ENCODE data around the gene AMTN. TPM values are rescaled to one million over a fixed set of nuclear protein-coding genes. Genes with fewer than 3 reads are reported as not detected.

Gene AMTN
- polyA plus RNA-seq, 1 of the 3 experiments (the other 2 are of a cell fraction): not detected

GRCh38 chr4:70571772-70572171, 53.4 kb downstream of the AMTN start:
- Histone ChIP-seq H3K4me1 (ENCODE audit: control insufficient read depth in 1 of 2, insufficient read depth in 2 of 2, low read depth in 1 of 2, low read length in 1 of 2) (no peaks in the 10 kb centered on the region), H3K27me3 (ENCODE audit: insufficient read depth) (no peaks in the 10 kb centered on the region; the same call in 1 of the 2 replicates), H3K36me3 (replicated peaks in 1 of 2; ENCODE audit: control insufficient read depth in 1 of 2, insufficient read depth in 2 of 2, low read length in 1 of 2) (no peaks in the 10 kb centered on the region), H3K9me2 (no peaks in the 10 kb centered on the region), H3K27ac (ENCODE audit: low read depth in 2 of 2, low read length in 1 of 2) (no peak overlapping the region), H3K79me2 (ENCODE audit: insufficient read depth) (no peaks in the 10 kb centered on the region), H2AFZ (ENCODE audit: low read depth) (no peak overlapping the region), H3K9me3 (no peaks in the 10 kb centered on the region), H3K4me2 (no peak overlapping the region), H3K4me3 (ENCODE audit: low read depth in 2 of 2, low read length in 1 of 2) (no peak overlapping the region), H3F3A (replicated peaks; ENCODE audit: insufficient read depth) (no peaks in the 10 kb centered on the region), H3K9ac (no peak overlapping the region), H4K20me1 (ENCODE audit: insufficient read depth) (no peaks in the 10 kb centered on the region)
- TF ChIP-seq USF1 (IDR thresholded peaks at IDR 0.05; ENCODE audit: borderline replicate concordance, low read depth): no peak
- TF ChIP-seq CHD2 (IDR thresholded peaks at IDR 0.05; ENCODE audit: low read length, partially characterized antibody): no peak
- no peak for TF ChIP-seq JUND (IDR thresholded peaks at IDR 0.05)
- TF ChIP-seq TCF12 (IDR thresholded peaks at IDR 0.05): no peak
- no peak for TF ChIP-seq RCOR1 (IDR thresholded peaks at IDR 0.05; ENCODE audit: low read length)
- no peak for TF ChIP-seq RXRA (IDR thresholded peaks at IDR 0.05; ENCODE audit: borderline replicate concordance, low read depth)
- TF ChIP-seq CTCF (IDR thresholded peaks at IDR 0.05): no peak
- no peak for TF ChIP-seq YY1 (IDR thresholded peaks at IDR 0.05; ENCODE audit: low read depth)
- no peak for TF ChIP-seq FOSL2 (IDR thresholded peaks at IDR 0.05; ENCODE audit: borderline replicate concordance, low read depth)
- no peak for TF ChIP-seq MXI1 (IDR thresholded peaks at IDR 0.05; ENCODE audit: low read depth, low read length)
- no peak for TF ChIP-seq ZBTB33 (IDR thresholded peaks at IDR 0.05; ENCODE audit: borderline replicate concordance, low read depth)
- TF ChIP-seq GATA2 (CRISPR knock-in tag; IDR thresholded peaks at IDR 0.05): no peak
- TF ChIP-seq EP300 (IDR thresholded peaks at IDR 0.05; ENCODE audit: borderline replicate concordance in 1 of 2, low read depth in 1 of 2, low read length in 1 of 2): no peak
- TF ChIP-seq NFIC (IDR thresholded peaks at IDR 0.05; ENCODE audit: borderline replicate concordance): no peak
- no peak for TF ChIP-seq SIN3A (IDR thresholded peaks at IDR 0.05; ENCODE audit: borderline replicate concordance, low read depth, low read length)
- TF ChIP-seq SMC3 (IDR thresholded peaks at IDR 0.05; ENCODE audit: low read depth, low read length): no peak
- TF ChIP-seq EZH2phosphoT487 (IDR thresholded peaks at IDR 0.05; ENCODE audit: borderline replicate concordance, low read depth): no peak
- no peak for TF ChIP-seq FOXJ3 (CRISPR knock-in tag; IDR thresholded peaks at IDR 0.05)
- TF ChIP-seq FOXM1 (IDR thresholded peaks at IDR 0.05; ENCODE audit: low read depth): no peak
- no peak for TF ChIP-seq POLR2AphosphoS5 (IDR thresholded peaks at IDR 0.05; ENCODE audit: low read depth, low read length)
- ChIA-PET POLR2A (no interaction called here), CTCF (interaction anchor here (0.9 kb wide), 2 partner anchors 12 to 13 kb away, joined by 3 read pairs; no protein-coding TSS in a partner anchor)
- no peak for DNase-seq
- 0% methylated on average over 1 of the region's 2 CpGs for WGBS (ENCODE audit: low lambda C conversion rate)
